Measurements from ENCODE around the gene IKBIP.

IKBIP gene

GRCh38 chr12:98582093-98582492 is 62.5 kb downstream of the IKBIP start:
- 0 out of 2 replicates have a peak, but pooled peaks cover 6% of the 10 kb centered on the region for H3K4me1 ChIP-seq (ENCODE audit: control insufficient read depth, insufficient read depth, low read length)
- no peak overlapping the region for H3K27ac ChIP-seq (ENCODE audit: extremely low read depth, low read depth, low read length)
- POLR2A ChIA-PET = no interaction called here
- TF ChIP-seq ZNF701 (tag by site-specific recombination; IDR thresholded peaks at IDR 0.05) = no peak
- no peaks in the 10 kb centered on the region for H3K9me3 ChIP-seq (ENCODE audit: control insufficient read depth, insufficient read depth, low read depth, low read length)
- CTCF ChIA-PET = no interaction called here
- no peak overlapping the region for H3K4me3 ChIP-seq (ENCODE audit: low read depth, low read length)
- H3K36me3 ChIP-seq (ENCODE audit: control insufficient read depth in 2 of 2, insufficient read depth in 1 of 2, low read length in 2 of 2) = no peaks in the 10 kb centered on the region

GRCh38 chr12:98581101-98581500 is 63.5 kb downstream of the IKBIP start:
- H3K9me3 ChIP-seq (ENCODE audit: control insufficient read depth, insufficient read depth, low read depth, low read length) = no peaks in the 10 kb centered on the region
- TF ChIP-seq ZNF366 (tag by site-specific recombination; conservative IDR thresholded peaks at IDR 0.05) (no peak), ZNF501 (tag by site-specific recombination; IDR thresholded peaks at IDR 0.05) (no peak), OVOL3 (tag by site-specific recombination; IDR thresholded peaks at IDR 0.05) (no peak)
- H3K36me3 ChIP-seq (ENCODE audit: control insufficient read depth in 2 of 2, insufficient read depth in 1 of 2, low read length in 2 of 2) = no peaks in the 10 kb centered on the region
- ChIA-PET POLR2A (interaction anchor here (1.5 kb wide), 1 partner anchor 13 kb away, joined by 7 read pairs; the partner anchor contains the start of gene SLC25A3), CTCF (interaction anchor here (0.7 to 1.9 kb wide), 2 partner anchors 15 to 1591 kb away, joined by 3 to 8 read pairs; no protein-coding TSS in a partner anchor)
- H3K4me3 ChIP-seq (ENCODE audit: low read depth, low read length) = no peak overlapping the region
- H3K27ac ChIP-seq (ENCODE audit: extremely low read depth, low read depth, low read length) = no peak overlapping the region
- H3K4me1 ChIP-seq (ENCODE audit: control insufficient read depth, insufficient read depth, low read length) = 0 out of 2 replicates have a peak, but pooled peaks cover 6% of the 10 kb centered on the region

GRCh38 chr12:98580695-98581094 is 63.9 kb downstream of the IKBIP start:
- H3K4me1 ChIP-seq (ENCODE audit: control insufficient read depth, insufficient read depth, low read length) = 0 out of 2 replicates have a peak, but pooled peaks cover 6% of the 10 kb centered on the region
- no peaks in the 10 kb centered on the region for H3K9me3 ChIP-seq (ENCODE audit: control insufficient read depth, insufficient read depth, low read depth, low read length)
- TF ChIP-seq ZBTB17 (tag by site-specific recombination; IDR thresholded peaks at IDR 0.05) (peak; percentile 39; the same call in 1 of the 2 replicates), ZNF843 (tag by site-specific recombination; IDR thresholded peaks at IDR 0.05) (no peak), ZSCAN5A (tag by site-specific recombination; IDR thresholded peaks at IDR 0.05) (no peak), EGR2 (tag by site-specific recombination; IDR thresholded peaks at IDR 0.05; ENCODE audit: low read depth) (no peak), KLF9 (tag by site-specific recombination; IDR thresholded peaks at IDR 0.05; ENCODE audit: low read depth) (no peak), ZNF626 (tag by site-specific recombination; IDR thresholded peaks at IDR 0.05) (no peak), ZSCAN16 (tag by site-specific recombination; IDR thresholded peaks at IDR 0.05) (no peak)
- ChIA-PET POLR2A (interaction anchor here (1.5 kb wide), 1 partner anchor 13 kb away, joined by 7 read pairs; the partner anchor contains the start of gene SLC25A3), CTCF (interaction anchor here (0.7 to 1.9 kb wide), 2 partner anchors 14 to 374 kb away, joined by 3 to 8 read pairs; no protein-coding TSS in a partner anchor)
- no peaks in the 10 kb centered on the region for H3K36me3 ChIP-seq (ENCODE audit: control insufficient read depth in 2 of 2, insufficient read depth in 1 of 2, low read length in 2 of 2)
- no peak overlapping the region for H3K4me3 ChIP-seq (ENCODE audit: low read depth, low read length)
- no peak overlapping the region for H3K27ac ChIP-seq (ENCODE audit: extremely low read depth, low read depth, low read length)

- Histone ChIP-seq H3K36me3 (ENCODE audit: control insufficient read depth in 2 of 2, insufficient read depth in 1 of 2, low read length in 2 of 2) (no peaks in the 10 kb centered on the region), H3K9me3 (ENCODE audit: control insufficient read depth, insufficient read depth, low read depth, low read length) (no peaks in the 10 kb centered on the region), H3K4me3 (ENCODE audit: low read depth, low read length) (no peak overlapping the region), H3K27ac (ENCODE audit: extremely low read depth, low read depth, low read length) (no peak overlapping the region), H3K4me1 (ENCODE audit: control insufficient read depth, insufficient read depth, low read length) (0 out of 2 replicates have a peak, but pooled peaks cover 6% of the 10 kb centered on the region)
- CTCF ChIA-PET = interaction anchor here (0.7 to 1.9 kb wide), 3 partner anchors 13 to 375 kb away, joined by 3 to 9 read pairs (median 8); no protein-coding TSS in a partner anchor
- POLR2A ChIA-PET = no interaction called here
- TF ChIP-seq ZNF266 (tag by site-specific recombination; IDR thresholded peaks at IDR 0.05; ENCODE audit: low read depth) (no peak), ZNF529 (tag by site-specific recombination; IDR thresholded peaks at IDR 0.05; ENCODE audit: insufficient replicate concordance) (no peak), CTCF (tag by site-specific recombination; IDR thresholded peaks at IDR 0.05) (no peak), ZBTB17 (tag by site-specific recombination; IDR thresholded peaks at IDR 0.05) (peak; percentile 86), ZNF366 (tag by site-specific recombination; conservative IDR thresholded peaks at IDR 0.05) (peak; percentile 73), ZSCAN30 (tag by site-specific recombination; IDR thresholded peaks at IDR 0.05) (no peak), ZNF404 (tag by site-specific recombination; IDR thresholded peaks at IDR 0.05) (no peak), GLI4 (tag by site-specific recombination; IDR thresholded peaks at IDR 0.05) (no peak), REPIN1 (tag by site-specific recombination; IDR thresholded peaks at IDR 0.05; ENCODE audit: low read depth) (no peak), TSHZ1 (tag by site-specific recombination; IDR thresholded peaks at IDR 0.05; ENCODE audit: borderline replicate concordance) (no peak)
Observed at GRCh38 chr12:98579835-98580234, 64.8 kb downstream of the IKBIP start.
